8988T (cell line): Measurements from ENCODE around the gene TMEM201.

Experiments used
- DNase-seq: peaks from one replicate; pipeline ENCODE4 v3.0.0; 2011

Gene TMEM201

DNA sequence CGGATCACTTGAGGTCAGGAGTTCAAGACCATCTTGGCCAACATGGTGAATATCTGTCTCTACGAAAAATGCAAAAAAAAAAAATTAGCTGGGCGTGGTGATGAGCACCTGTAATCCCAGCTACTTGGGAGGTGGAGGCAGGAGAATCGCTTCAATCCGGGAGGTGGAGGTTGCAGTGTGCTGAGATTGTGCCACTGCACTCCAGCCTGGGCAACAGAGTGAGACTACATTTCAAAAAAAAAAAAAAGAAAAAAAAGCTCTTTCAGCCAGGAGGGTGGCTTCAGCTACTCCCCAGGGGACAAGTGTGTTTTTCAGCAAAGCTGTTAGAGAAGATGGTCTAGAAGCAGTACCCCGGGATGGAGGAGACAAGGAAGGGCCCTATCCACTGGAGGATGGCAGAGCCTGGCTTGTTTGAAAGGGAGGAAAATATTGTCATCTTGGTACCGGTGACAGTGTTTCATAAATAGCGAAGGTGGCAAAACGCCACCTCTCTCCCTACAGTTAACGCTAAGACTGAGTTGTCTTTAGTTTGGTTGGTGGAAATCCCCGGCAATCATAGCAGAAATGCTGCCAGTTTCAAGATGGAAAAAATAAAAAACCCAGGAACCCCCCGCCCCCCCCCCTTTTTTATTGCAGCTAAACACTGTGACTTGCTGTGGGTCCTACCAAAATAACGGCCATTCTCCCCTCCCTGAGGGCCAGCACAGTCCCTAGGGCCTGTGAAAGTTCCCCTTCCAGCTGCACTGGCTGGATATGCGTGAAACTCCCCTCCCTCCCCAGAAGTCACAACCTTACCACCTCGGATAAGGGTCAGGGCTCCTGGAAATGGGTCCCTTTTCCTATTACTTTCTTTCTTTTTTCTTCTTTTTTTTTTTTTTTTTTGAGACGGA lies 66.4 kb downstream of the TMEM201 start:
- no peak for DNase-seq

GRCh38 chr1:9655836-9656235 lies 67.1 kb downstream of the TMEM201 start:
- no peak for DNase-seq

DNA sequence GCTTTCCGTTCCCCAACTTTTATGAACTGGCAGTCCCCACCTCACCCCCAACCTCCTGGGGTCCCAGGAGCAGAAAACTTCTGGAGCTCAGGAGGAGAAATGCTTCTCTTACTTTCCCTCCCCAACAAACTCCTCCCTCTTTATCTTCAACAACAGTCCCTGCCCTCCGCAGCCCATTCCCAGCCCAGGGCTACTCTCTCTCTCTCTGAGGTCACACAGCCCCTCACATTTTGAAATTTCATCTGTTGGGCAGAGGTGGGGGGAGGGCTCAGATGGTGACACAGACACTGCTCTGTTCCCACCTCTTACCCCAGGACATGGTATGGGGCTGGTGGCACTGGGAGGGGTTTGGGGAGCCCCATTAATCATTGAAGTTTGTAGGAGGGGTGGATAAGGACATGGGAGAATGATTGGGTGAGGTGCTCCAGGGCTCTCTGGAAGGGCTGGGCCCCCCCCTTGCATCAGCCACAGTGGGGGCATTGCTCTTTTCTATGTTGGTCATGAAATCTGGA lies 68.9 kb downstream of the TMEM201 start:
- no peak for DNase-seq

- no peak for DNase-seq
These were observed 69.5 kb downstream of the TMEM201 start for GRCh38 chr1:9658199-9658598.

DNA sequence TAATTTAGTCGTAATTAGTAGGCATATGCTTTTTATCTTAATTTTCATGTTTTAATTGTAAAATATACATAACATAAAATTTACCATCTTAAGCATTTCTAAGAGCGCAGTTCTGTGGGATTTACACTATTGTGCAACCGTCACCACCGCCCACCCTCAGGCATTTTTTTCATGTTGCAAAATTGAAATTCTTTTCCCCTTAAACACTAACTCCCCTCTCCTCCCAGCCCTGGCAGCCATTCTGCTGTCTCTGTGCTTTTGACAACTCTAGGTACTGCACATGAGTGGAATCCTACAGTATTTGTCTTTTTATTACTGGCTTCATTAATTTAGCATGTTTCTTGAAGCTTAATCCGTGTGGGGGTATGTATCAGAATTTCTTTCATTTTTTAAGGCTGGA lies 70.6 kb downstream of the TMEM201 start:
- no peak for DNase-seq

- no peak for DNase-seq
These were observed 74.5 kb downstream of the TMEM201 start for GRCh38 chr1:9663257-9663656.
